Natural killer cell (primary cell): Measurements from ENCODE around the gene CMIP. TPM values are rescaled to one million over a fixed set of nuclear protein-coding genes. Genes with fewer than 3 reads are reported as not detected.

Source experiments
- ATAC-seq, 3 donors: fragments of 150-1000 bp in 2 of 3; fragments of 200-7000 bp in 1 of 3; cut with Tn5 transposase; 1 replicate in 1 of 3; 2 replicates in 2 of 3; pipeline ENCODE4 v1.10.0; 2021; ENCODE audit warnings: mild to moderate bottlenecking in 2 of 3, moderate library complexity in 2 of 3
- DNase-seq, 2 donors: peaks; one replicate each; pipeline versions ENCODE4 v3.0.0 to v3.0.0-alpha.2; 2013 to 2021; ENCODE audit warnings: mixed read lengths in 1 of 2
- H3K27ac ChIP-seq: one replicate; pipeline ENCODE4 v1.5.1; 2013; ENCODE audit warnings: mild to moderate bottlenecking, low read length
- H3K27me3 ChIP-seq: one replicate; pipeline ENCODE4 v1.6.1; 2013; ENCODE audit warnings: low read length; ENCODE audit not compliant: control insufficient read depth, insufficient read depth
- H3K36me3 ChIP-seq: one replicate; pipeline ENCODE4 v1.6.1; 2013; ENCODE audit warnings: low read length; ENCODE audit not compliant: control insufficient read depth, insufficient read depth
- H3K4me1 ChIP-seq: one replicate; pipeline ENCODE4 v1.6.1; 2013; ENCODE audit warnings: low read length; ENCODE audit not compliant: control insufficient read depth, insufficient read depth
- H3K4me3 ChIP-seq: one replicate; pipeline ENCODE4 v1.5.1; 2013; ENCODE audit warnings: low read length
- H3K9me3 ChIP-seq: one replicate; pipeline ENCODE4 v1.6.1; 2013; ENCODE audit warnings: low read length; ENCODE audit not compliant: control insufficient read depth, insufficient read depth
- H3K27ac Mint-ChIP-seq, 2 donors: one replicate each; pipeline ENCODE4 v1.8.0; 2022; ENCODE audit warnings: mild to moderate bottlenecking in 2 of 2, mixed read lengths in 2 of 2, moderate library complexity in 1 of 2
- H3K27me3 Mint-ChIP-seq, 2 donors: one replicate each; pipeline ENCODE4 v1.8.0; 2022; ENCODE audit warnings: low read depth in 2 of 2, mixed read lengths in 2 of 2
- H3K36me3 Mint-ChIP-seq: one replicate; pipeline ENCODE4 v1.8.0; 2022; ENCODE audit warnings: mixed read lengths
- H3K4me1 Mint-ChIP-seq, 2 donors: one replicate each; pipeline ENCODE4 v1.8.0; 2022; ENCODE audit warnings: mixed read lengths in 2 of 2
- H3K4me3 Mint-ChIP-seq: one replicate; pipeline ENCODE4 v1.8.0; 2022; ENCODE audit warnings: mild to moderate bottlenecking, moderate library complexity, mixed read lengths
- H3K9me3 Mint-ChIP-seq, 2 donors: one replicate each; pipeline ENCODE4 v1.8.0; 2022; ENCODE audit warnings: mixed read lengths in 2 of 2
- CTCF ChIP-seq: fragments of 200-600 bp; IDR thresholded peaks from one replicate; pipeline ENCODE4 v1.8.0; 2022; ENCODE audit warnings: antibody characterized with exemption
- WGBS: methylation state at CpG from one replicate; pipeline ENCODE4 v1.1.7; 2013; ENCODE audit warnings: missing lambda C conversion rate; ENCODE audit not compliant: insufficient coverage; 5-methylcytosine and 5-hydroxymethylcytosine counted together
- intact Hi-C: fragments of 100-400 bp; cut with micrococcal nuclease; formaldehyde crosslinking; loops from one replicate; pipeline ENCODE4 v1.14.2; 2022
- total RNA-seq, 4 donors: library from RNA; stranded (reverse); fragments of 120-200 nt in 1 of 4; gene quantifications; one replicate each; pipeline versions ENCODE4 v1.2.3 to v1.2.4, GENCODE V29; 2013 to 2022

Gene CMIP
- total RNA-seq, 3 donors from 2014 or later (not counting 1 experiment from before 2014, with no cell fraction given) = 88.2 to 115 (median 91.5) TPM

GRCh38 chr16:81632392-81633146, 188.0 kb downstream of the CMIP start:
- H3K27me3 ChIP-seq = no peaks in the 10 kb centered on the region
- peak overlapping the region; percentile 73 for H3K27ac ChIP-seq
- peaks cover 40 to 53% of the 10 kb centered on the region in 2 donors for H3K4me1 Mint-ChIP-seq
- H3K36me3 Mint-ChIP-seq = no peaks in the 10 kb centered on the region
- no peak overlapping the region for H3K4me3 ChIP-seq
- no peaks in the 10 kb centered on the region for H3K27me3 Mint-ChIP-seq
- DNase-seq (peak; percentile 68 to 91), ATAC-seq (peak; percentile 84 to 87 (median 84))
- H3K27ac Mint-ChIP-seq = peak overlapping the region; percentile 87 to 88
- intact Hi-C loops = loop anchor here (1.0 to 10.0 kb wide), 4 partner anchors 16 to 242 kb away; no protein-coding TSS in a partner anchor
- no peaks in the 10 kb centered on the region for H3K9me3 ChIP-seq
- peak overlapping the region; percentile 49 for H3K4me3 Mint-ChIP-seq
- peaks cover 1% of the 10 kb centered on the region for H3K36me3 ChIP-seq
- TF ChIP-seq CTCF = no peak
- H3K9me3 Mint-ChIP-seq = no peaks in the 10 kb centered on the region
- H3K4me1 ChIP-seq = peaks cover 35% of the 10 kb centered on the region
- WGBS = 46% methylated on average over 17 of the region's 18 CpGs

DNA sequence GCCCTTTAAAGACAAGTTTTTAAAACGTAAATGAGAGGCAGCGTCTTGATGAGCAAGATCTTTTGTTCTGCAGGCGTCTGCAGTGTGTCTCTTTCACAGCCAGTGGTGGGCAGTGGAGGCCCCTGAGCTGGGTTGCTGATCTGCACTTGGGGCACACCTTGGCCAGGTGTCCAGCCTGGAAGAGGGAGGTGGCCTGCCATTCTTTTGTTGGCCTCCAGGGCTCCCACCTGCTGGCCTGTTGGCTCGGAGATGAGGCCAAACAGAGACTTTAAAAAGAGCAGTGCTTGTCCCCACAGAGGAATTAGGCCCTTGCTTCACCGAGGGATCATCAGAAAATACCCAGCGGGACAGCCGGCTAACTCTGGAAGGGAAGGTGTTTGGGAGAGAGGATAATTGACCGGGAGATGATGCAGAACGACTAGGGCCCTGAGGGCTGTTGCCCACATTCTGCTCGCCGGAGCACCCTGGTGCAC, 188.6 kb downstream of the CMIP start:
- peaks cover 35% of the 10 kb centered on the region for H3K4me1 ChIP-seq
- Mint-ChIP-seq H3K4me1 (peaks cover 44 to 53% of the 10 kb centered on the region in 2 donors), H3K27me3 (no peaks in the 10 kb centered on the region), H3K9me3 (no peaks in the 10 kb centered on the region), H3K36me3 (no peaks in the 10 kb centered on the region), H3K4me3 (peak overlapping the region; percentile 49), H3K27ac (peak overlapping the region; percentile 87 to 88)
- no peaks in the 10 kb centered on the region for H3K9me3 ChIP-seq
- DNase-seq (peak in 1 of 2 donors; percentile 31), ATAC-seq (peak in 1 of 3 donors; percentile 47)
- no peak for TF ChIP-seq CTCF
- peak overlapping the region; percentile 73 for H3K27ac ChIP-seq
- no peaks in the 10 kb centered on the region for H3K36me3 ChIP-seq
- WGBS = 62% methylated on average over 11 of the region's 11 CpGs
- intact Hi-C loops = loop anchor here (1.0 to 10.0 kb wide), 3 partner anchors 112 to 242 kb away; no protein-coding TSS in a partner anchor
- H3K4me3 ChIP-seq = no peak overlapping the region
- no peaks in the 10 kb centered on the region for H3K27me3 ChIP-seq

- Mint-ChIP-seq H3K4me1 (peaks cover 49 to 53% of the 10 kb centered on the region in 2 donors), H3K27ac (peak overlapping the region; percentile 87 to 88), H3K36me3 (no peaks in the 10 kb centered on the region), H3K27me3 (no peaks in the 10 kb centered on the region), H3K4me3 (no peak overlapping the region), H3K9me3 (no peaks in the 10 kb centered on the region)
- WGBS = 70% methylated on average over 7 of the region's 8 CpGs
- no peak overlapping the region for H3K4me3 ChIP-seq
- TF ChIP-seq CTCF = no peak
- intact Hi-C loops = loop anchor here (1.0 to 10.0 kb wide), 3 partner anchors 113 to 241 kb away; no protein-coding TSS in a partner anchor
- H3K4me1 ChIP-seq = peaks cover 35% of the 10 kb centered on the region
- DNase-seq (no peak), ATAC-seq (no peak)
- peak overlapping the region; percentile 73 for H3K27ac ChIP-seq
- H3K9me3 ChIP-seq = no peaks in the 10 kb centered on the region
- H3K27me3 ChIP-seq = no peaks in the 10 kb centered on the region
- H3K36me3 ChIP-seq = no peaks in the 10 kb centered on the region
These were observed 189.2 kb downstream of the CMIP start for GRCh38 chr16:81633680-81634379.
